DND-41 (cell line): Measurements from ENCODE around the gene CTRL.

ENCODE experiments used
- CTCF ChIP-seq: IDR thresholded peaks from 2 replicates; pipeline ENCODE4 v1.5.1; 2012; ENCODE audit warnings: borderline replicate concordance, low read length, moderate library complexity, mild to moderate bottlenecking; ENCODE audit not compliant: poor library complexity, severe bottlenecking; ENCODE audit errors: extremely low read depth
- EZH2 ChIP-seq: IDR thresholded peaks from 3 replicates; pipeline ENCODE4 v1.6.1; 2012; ENCODE audit warnings: borderline replicate concordance, low read depth, mild to moderate bottlenecking, moderate library complexity, low read length, inconsistent platforms; ENCODE audit not compliant: severe bottlenecking

- TF ChIP-seq CTCF: peak; percentile 98
- no peak for TF ChIP-seq EZH2
These were observed 2.9 kb downstream of the CTRL start for GRCh38 chr16:67928561-67929364.
